ENCODE results near the gene TIE1. TPM values are rescaled to one million over a fixed set of nuclear protein-coding genes. Genes with fewer than 3 reads are reported as not detected.

Gene TIE1
- total and polyA plus RNA-seq, 9 of the 15 experiments (the other 6 are each of a cell fraction or from before 2014, with no cell fraction given) = 0.07 to 0.49 (median 0.14) TPM; not detected in 4

DNA sequence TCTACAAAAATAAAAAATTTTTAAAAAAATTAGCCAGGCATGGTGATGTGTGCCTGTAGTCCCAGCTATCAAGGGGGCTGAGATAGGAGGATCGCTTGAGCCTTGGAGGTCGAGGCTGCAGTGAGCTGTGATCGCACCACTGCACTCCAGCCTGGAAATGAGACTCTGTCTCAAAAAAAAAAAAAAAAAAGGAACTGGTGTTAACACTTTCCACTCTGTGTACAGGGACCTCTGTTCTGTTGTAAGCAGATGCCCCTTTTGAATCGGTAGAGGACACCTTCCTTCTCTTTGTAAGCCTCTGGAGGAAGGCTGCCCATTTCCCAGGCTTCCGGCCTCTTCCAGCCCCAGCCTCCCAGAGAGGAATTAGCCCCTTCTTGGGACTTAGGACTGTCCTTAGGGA is 8.1 kb upstream of the TIE1 start (continued):
- TF ChIP-seq SREBF1 (IDR thresholded peaks at IDR 0.05; ENCODE audit: borderline replicate concordance, low read depth, low read length) = no peak
- TF ChIP-seq ZNF668 (CRISPR knock-in tag; IDR thresholded peaks at IDR 0.05) = no peak
- TF ChIP-seq PPARD (CRISPR knock-in tag; IDR thresholded peaks at IDR 0.05) = no peak
- no peak for TF ChIP-seq ZNF212 (CRISPR knock-in tag; IDR thresholded peaks at IDR 0.05)
- TF ChIP-seq KDM1A (IDR thresholded peaks at IDR 0.05) = no peak
- TF ChIP-seq SAFB2 (IDR thresholded peaks at IDR 0.05; ENCODE audit: borderline replicate concordance, low read depth, low read length, severe bottlenecking) = no peak
- TF ChIP-seq MCM3 (IDR thresholded peaks at IDR 0.05) = no peak
- no peak for TF ChIP-seq ATF3 (IDR thresholded peaks at IDR 0.05)
- no peak for TF ChIP-seq ATF3 (CRISPR knock-in tag; conservative IDR thresholded peaks at IDR 0.05)
- no peak for TF ChIP-seq HCFC1 (IDR thresholded peaks at IDR 0.05; ENCODE audit: low read depth, low read length)

DNA sequence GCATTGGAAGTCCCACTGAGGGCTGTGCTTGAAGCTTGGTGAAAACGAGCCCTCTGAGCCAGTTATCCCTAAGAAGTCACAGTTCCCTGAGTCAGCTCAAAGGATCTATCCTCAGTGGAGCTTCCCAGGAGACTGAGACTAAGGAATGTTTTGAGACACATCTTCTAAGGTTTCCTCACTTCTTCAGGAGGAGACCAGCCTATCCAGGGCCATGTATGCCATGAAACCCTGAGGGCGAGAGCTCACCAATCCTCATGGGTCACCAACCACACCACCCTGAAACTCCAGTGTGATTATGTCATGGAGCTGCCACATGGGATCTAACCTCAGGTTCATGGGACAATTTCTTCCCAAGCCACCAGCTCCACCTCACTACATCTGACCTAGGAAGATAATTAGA is 7.6 kb upstream of the TIE1 start:
- Histone ChIP-seq H3K9ac (ENCODE audit: insufficient read depth in 1 of 2, low read depth in 2 of 2, low read length in 2 of 2) (no peak overlapping the region), H3K27me3 (ENCODE audit: control insufficient read depth in 2 of 2, insufficient read depth in 2 of 2, low read length in 2 of 2) (peaks cover 47 to 52% of the 10 kb centered on the region in 2 experiments), H4K20me1 (replicated peaks; ENCODE audit: control insufficient read depth, insufficient read depth, low read length) (peaks cover 6% of the 10 kb centered on the region), H3K4me1 (replicated peaks in 1 of 2; ENCODE audit: control insufficient read depth in 2 of 2, insufficient read depth in 2 of 2, low read length in 2 of 2) (0 out of 5 replicates have a peak, but pooled peaks cover 0 to 3% of the 10 kb centered on the region in 2 experiments), H3K4me2 (ENCODE audit: insufficient read depth, low read length) (no peak overlapping the region), H3K9me1 (ENCODE audit: control insufficient read depth, insufficient read depth, low read length) (no peaks in the 10 kb centered on the region), H3K79me2 (ENCODE audit: control insufficient read depth, insufficient read depth, low read length) (no peaks in the 10 kb centered on the region), H3K36me3 (ENCODE audit: control insufficient read depth, insufficient read depth, low read length) (no peaks in the 10 kb centered on the region), H3K9me3 (replicated peaks; ENCODE audit: control insufficient read depth, insufficient read depth, low read depth, low read length) (no peaks in the 10 kb centered on the region), H3K27ac (ENCODE audit: extremely low read depth, low read depth, low read length) (no peak overlapping the region), H3K4me3 (no peak overlapping the region), H2AFZ (ENCODE audit: low read depth, low read length) (no peak overlapping the region)
- FAIRE-seq (no peak), ATAC-seq (no peak), DNase-seq (ENCODE audit: extremely low read depth in 1 of 4, low spot score in 3 of 4) (no peak)
- intact Hi-C loops (cut with micrococcal nuclease) = no loop called here
- 5% methylated on average over 2 of the region's 2 CpGs for WGBS (ENCODE audit: insufficient coverage, low coverage, missing lambda C conversion rate)
- 0 out of 2 replicates have a peak, but pooled peaks have one; percentile 7 for TF ChIP-seq ZNF316 (IDR thresholded peaks at IDR 0.05)
- TF ChIP-seq, protein P1, sequence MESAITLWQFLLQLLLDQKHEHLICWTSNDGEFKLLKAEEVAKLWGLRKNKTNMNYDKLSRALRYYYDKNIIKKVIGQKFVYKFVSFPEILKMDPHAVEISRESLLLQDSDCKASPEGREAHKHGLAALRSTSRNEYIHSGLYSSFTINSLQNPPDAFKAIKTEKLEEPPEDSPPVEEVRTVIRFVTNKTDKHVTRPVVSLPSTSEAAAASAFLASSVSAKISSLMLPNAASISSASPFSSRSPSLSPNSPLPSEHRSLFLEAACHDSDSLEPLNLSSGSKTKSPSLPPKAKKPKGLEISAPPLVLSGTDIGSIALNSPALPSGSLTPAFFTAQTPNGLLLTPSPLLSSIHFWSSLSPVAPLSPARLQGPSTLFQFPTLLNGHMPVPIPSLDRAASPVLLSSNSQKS (CRISPR knock-in tag; IDR thresholded peaks at IDR 0.05) = no peak
- CTCF ChIA-PET (ENCODE audit: low intra/inter-chr PET ratio) = no interaction called here
- POLR2A ChIA-PET = interaction anchor here (0.5 to 1.1 kb wide), 3 partner anchors 10 to 269 kb away, joined by 3 to 4 read pairs (median 4); no protein-coding TSS in a partner anchor
- no TSS peak for BruUV-seq (replicated peaks)
- in situ Hi-C loops (cut with MboI) = no loop called here
